Activated naive CD8-positive, alpha-beta T cell treated with anti-CD3 and anti-CD28 coated beads, Interleukin-2, amount 50 U/mL, for 16 hours (primary cell): ENCODE results near the gene C1QTNF9.
"Not testable (repeated sequence)": the region's sequence is repeated elsewhere in the genome, so short reads cannot be mapped to it uniquely, and the experiment has no call there.

Experiments
- DNase-seq: peaks from one replicate; pipeline ENCODE4 v3.0.0-alpha.2; 2020; ENCODE audit warnings: low read depth, low spot score

The C1QTNF9 gene

GRCh38 chr13:24281188-24282008 is 28.0 kb upstream of the C1QTNF9 start:
- DNase-seq = no peak

GRCh38 chr13:24282256-24282655 is 27.1 kb upstream of the C1QTNF9 start:
- DNase-seq = no peak

GRCh38 chr13:24284889-24285565 is 24.4 kb upstream of the C1QTNF9 start:
- no peak for DNase-seq

- no peak for DNase-seq
Measured at GRCh38 chr13:24286624-24287023, 22.8 kb upstream of the C1QTNF9 start.

GRCh38 chr13:24287748-24288287 is 21.6 kb upstream of the C1QTNF9 start:
- DNase-seq = no peak

- DNase-seq = no peak
Measured at GRCh38 chr13:24288870-24289269, 20.5 kb upstream of the C1QTNF9 start.

GRCh38 chr13:24290280-24290932 is 19.0 kb upstream of the C1QTNF9 start:
- no peak for DNase-seq

- no peak for DNase-seq
Measured at GRCh38 chr13:24292481-24292880, 16.9 kb upstream of the C1QTNF9 start.

GRCh38 chr13:24293746-24294145 is 15.6 kb upstream of the C1QTNF9 start:
- no peak for DNase-seq

GRCh38 chr13:24299488-24300114 is 9.8 kb upstream of the C1QTNF9 start:
- no peak for DNase-seq

- no peak for DNase-seq
Measured at GRCh38 chr13:24301434-24301833, 7.9 kb upstream of the C1QTNF9 start.

GRCh38 chr13:24301911-24302310 is 7.5 kb upstream of the C1QTNF9 start:
- no peak for DNase-seq

- no peak for DNase-seq
Measured at GRCh38 chr13:24304620-24305019, 4.8 kb upstream of the C1QTNF9 start.

- DNase-seq = no peak
Measured at GRCh38 chr13:24306632-24307031, 2.7 kb upstream of the C1QTNF9 start.

GRCh38 chr13:24307211-24308067 is 1.9 kb upstream of the C1QTNF9 start:
- no peak for DNase-seq

- DNase-seq = no peak
Measured at GRCh38 chr13:24308068-24308445, 1.3 kb upstream of the C1QTNF9 start.

GRCh38 chr13:24308488-24309020 is 826 bp upstream of the C1QTNF9 start:
- DNase-seq = no peak

- DNase-seq = no peak
Measured at GRCh38 chr13:24313439-24313838, 4.1 kb downstream of the C1QTNF9 start.

GRCh38 chr13:24317835-24318234 is 8.5 kb downstream of the C1QTNF9 start:
- not testable (repeated sequence) for DNase-seq

- not testable (repeated sequence) for DNase-seq
Measured at GRCh38 chr13:24318878-24319277, 9.5 kb downstream of the C1QTNF9 start.

GRCh38 chr13:24319641-24320040 is 10.3 kb downstream of the C1QTNF9 start:
- not testable (repeated sequence) for DNase-seq
